ENCODE data around the gene PABPC1L. TPM values are rescaled to one million over a fixed set of nuclear protein-coding genes. Genes with fewer than 3 reads are reported as not detected.
A peak's percentile ranks its signal among the peaks of the same experiment; 100 is the strongest.

PABPC1L gene
- total and polyA plus RNA-seq, 2 of the 13 experiments (the other 11 are each of a cell fraction or from before 2014, with no cell fraction given) = 30.8 to 252 TPM

DNA sequence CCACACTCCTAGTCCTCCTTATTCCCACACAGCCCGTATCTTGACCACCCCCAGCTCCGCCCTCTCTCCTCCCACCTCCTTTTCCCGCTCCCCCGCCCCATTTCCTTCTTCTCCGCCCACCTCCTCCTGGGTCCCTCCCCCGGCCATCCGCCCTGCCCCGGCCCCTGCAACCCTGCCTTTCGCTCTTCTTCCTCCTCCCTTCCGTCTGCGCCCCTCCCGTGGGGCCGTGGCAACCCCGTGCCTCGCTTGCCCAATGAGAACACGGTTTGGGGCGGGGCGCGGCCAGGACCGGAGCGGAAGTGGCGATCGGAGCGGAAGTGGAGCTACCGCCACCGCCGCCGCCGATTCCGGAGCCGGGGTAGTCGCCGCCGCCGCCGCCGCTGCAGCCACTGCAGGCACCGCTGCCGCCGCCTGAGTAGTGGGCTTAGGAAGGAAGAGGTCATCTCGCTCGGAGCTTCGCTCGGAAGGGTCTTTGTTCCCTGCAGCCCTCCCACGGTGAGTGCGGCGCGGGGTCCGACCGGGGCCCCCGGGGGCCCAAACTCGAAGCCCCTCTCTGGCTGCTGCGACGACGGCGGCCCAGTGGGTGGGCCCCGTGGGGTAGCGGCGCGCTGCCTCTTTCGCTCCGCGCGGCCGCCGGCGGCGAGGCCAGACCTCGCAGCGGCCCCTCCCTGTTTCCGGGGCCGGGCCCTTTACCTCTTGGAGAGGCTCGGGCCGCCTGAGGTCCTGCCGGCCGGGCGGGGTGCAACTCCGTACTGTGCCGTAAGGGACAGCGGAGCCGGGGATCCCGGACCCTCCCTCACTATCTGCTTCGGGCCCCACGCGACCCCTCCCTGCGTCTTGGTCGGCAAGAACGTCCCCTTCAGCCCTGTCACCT is 24.2 kb upstream of the PABPC1L start, which contains the start of gene YWHAB (continued):
- TF ChIP-seq, protein P1, sequence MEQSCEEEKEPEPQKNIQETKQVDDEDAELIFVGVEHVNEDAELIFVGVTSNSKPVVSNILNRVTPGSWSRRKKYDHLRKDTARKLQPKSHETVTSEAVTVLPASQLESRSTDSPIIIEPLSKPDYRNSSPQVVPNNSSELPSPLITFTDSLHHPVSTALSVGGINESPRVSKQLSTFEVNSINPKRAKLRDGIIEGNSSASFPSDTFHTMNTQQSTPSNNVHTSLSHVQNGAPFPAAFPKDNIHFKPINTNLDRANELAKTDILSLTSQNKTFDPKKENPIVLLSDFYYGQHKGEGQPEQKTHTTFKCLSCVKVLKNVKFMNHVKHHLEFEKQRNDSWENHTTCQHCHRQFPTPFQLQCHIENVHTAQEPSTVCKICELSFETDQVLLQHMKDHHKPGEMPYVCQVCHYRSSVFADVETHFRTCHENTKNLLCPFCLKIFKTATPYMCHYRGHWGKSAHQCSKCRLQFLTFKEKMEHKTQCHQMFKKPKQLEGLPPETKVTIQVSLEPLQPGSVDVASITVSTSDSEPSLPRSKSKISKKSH (CRISPR knock-in tag; IDR thresholded peaks at IDR 0.05; ENCODE audit: borderline replicate concordance) = no peak; the same call in 1 of the 2 replicates
- TF ChIP-seq NCOA1 (CRISPR knock-in tag; IDR thresholded peaks at IDR 0.05) = no peak
- TF ChIP-seq, protein P2, sequence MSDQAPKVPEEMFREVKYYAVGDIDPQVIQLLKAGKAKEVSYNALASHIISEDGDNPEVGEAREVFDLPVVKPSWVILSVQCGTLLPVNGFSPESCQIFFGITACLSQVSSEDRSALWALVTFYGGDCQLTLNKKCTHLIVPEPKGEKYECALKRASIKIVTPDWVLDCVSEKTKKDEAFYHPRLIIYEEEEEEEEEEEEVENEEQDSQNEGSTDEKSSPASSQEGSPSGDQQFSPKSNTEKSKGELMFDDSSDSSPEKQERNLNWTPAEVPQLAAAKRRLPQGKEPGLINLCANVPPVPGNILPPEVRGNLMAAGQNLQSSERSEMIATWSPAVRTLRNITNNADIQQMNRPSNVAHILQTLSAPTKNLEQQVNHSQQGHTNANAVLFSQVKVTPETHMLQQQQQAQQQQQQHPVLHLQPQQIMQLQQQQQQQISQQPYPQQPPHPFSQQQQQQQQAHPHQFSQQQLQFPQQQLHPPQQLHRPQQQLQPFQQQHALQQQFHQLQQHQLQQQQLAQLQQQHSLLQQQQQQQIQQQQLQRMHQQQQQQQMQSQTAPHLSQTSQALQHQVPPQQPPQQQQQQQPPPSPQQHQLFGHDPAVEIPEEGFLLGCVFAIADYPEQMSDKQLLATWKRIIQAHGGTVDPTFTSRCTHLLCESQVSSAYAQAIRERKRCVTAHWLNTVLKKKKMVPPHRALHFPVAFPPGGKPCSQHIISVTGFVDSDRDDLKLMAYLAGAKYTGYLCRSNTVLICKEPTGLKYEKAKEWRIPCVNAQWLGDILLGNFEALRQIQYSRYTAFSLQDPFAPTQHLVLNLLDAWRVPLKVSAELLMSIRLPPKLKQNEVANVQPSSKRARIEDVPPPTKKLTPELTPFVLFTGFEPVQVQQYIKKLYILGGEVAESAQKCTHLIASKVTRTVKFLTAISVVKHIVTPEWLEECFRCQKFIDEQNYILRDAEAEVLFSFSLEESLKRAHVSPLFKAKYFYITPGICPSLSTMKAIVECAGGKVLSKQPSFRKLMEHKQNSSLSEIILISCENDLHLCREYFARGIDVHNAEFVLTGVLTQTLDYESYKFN (CRISPR knock-in tag; conservative IDR thresholded peaks at IDR 0.05) = peak; percentile 83
- TF ChIP-seq, protein P3, sequence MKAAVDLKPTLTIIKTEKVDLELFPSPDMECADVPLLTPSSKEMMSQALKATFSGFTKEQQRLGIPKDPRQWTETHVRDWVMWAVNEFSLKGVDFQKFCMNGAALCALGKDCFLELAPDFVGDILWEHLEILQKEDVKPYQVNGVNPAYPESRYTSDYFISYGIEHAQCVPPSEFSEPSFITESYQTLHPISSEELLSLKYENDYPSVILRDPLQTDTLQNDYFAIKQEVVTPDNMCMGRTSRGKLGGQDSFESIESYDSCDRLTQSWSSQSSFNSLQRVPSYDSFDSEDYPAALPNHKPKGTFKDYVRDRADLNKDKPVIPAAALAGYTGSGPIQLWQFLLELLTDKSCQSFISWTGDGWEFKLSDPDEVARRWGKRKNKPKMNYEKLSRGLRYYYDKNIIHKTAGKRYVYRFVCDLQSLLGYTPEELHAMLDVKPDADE (CRISPR knock-in tag; IDR thresholded peaks at IDR 0.05) = 0 out of 2 replicates have a peak, but pooled peaks have one; percentile 59
- peak; percentile 90 for TF ChIP-seq ZNF317 (CRISPR knock-in tag; IDR thresholded peaks at IDR 0.05)
- TF ChIP-seq FOXO1 (CRISPR knock-in tag; IDR thresholded peaks at IDR 0.05) = peak; percentile 10
- TF ChIP-seq ZMYM4 (CRISPR knock-in tag; IDR thresholded peaks at IDR 0.05) = peak; percentile 92
- TF ChIP-seq ZC3H4 (CRISPR knock-in tag; IDR thresholded peaks at IDR 0.05; ENCODE audit: borderline replicate concordance) = no peak
- TF ChIP-seq, protein P4, sequence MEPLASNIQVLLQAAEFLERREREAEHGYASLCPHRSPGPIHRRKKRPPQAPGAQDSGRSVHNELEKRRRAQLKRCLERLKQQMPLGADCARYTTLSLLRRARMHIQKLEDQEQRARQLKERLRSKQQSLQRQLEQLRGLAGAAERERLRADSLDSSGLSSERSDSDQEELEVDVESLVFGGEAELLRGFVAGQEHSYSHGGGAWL (CRISPR knock-in tag; IDR thresholded peaks at IDR 0.05) = peak; percentile 94; the same call in 1 of the 2 replicates
- no peak for TF ChIP-seq TBP (CRISPR knock-in tag; IDR thresholded peaks at IDR 0.05)
- no peak for TF ChIP-seq JARID2 (CRISPR knock-in tag; IDR thresholded peaks at IDR 0.05; ENCODE audit: insufficient replicate concordance)
- TF ChIP-seq EZH2 (conservative IDR thresholded peaks at IDR 0.05; ENCODE audit: low read depth, low read length) = no peak
- TF ChIP-seq, protein P5, sequence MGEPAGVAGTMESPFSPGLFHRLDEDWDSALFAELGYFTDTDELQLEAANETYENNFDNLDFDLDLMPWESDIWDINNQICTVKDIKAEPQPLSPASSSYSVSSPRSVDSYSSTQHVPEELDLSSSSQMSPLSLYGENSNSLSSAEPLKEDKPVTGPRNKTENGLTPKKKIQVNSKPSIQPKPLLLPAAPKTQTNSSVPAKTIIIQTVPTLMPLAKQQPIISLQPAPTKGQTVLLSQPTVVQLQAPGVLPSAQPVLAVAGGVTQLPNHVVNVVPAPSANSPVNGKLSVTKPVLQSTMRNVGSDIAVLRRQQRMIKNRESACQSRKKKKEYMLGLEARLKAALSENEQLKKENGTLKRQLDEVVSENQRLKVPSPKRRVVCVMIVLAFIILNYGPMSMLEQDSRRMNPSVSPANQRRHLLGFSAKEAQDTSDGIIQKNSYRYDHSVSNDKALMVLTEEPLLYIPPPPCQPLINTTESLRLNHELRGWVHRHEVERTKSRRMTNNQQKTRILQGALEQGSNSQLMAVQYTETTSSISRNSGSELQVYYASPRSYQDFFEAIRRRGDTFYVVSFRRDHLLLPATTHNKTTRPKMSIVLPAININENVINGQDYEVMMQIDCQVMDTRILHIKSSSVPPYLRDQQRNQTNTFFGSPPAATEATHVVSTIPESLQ (CRISPR knock-in tag; conservative IDR thresholded peaks at IDR 0.05) = no peak; the same call in none of the 2 replicates
- peak; percentile 53; the same call in 1 of the 2 replicates for TF ChIP-seq CREB1 (IDR thresholded peaks at IDR 0.05)
- no peak for TF ChIP-seq CREB1 (CRISPR knock-in tag; IDR thresholded peaks at IDR 0.05)
- no peak for TF ChIP-seq ZNF652 (CRISPR knock-in tag; IDR thresholded peaks at IDR 0.05; ENCODE audit: borderline replicate concordance, low read depth)
- TF ChIP-seq ZFP36L2 (CRISPR knock-in tag; IDR thresholded peaks at IDR 0.05) = peak; percentile 46; the same call in 1 of the 2 replicates
- no peak for TF ChIP-seq STAT5B (CRISPR knock-in tag; IDR thresholded peaks at IDR 0.05)
- peak; percentile 64; the same call in 1 of the 2 replicates for TF ChIP-seq SIN3A (IDR thresholded peaks at IDR 0.05; ENCODE audit: borderline replicate concordance, low read depth, low read length)
- peak; percentile 61 for TF ChIP-seq MEF2D (CRISPR knock-in tag; IDR thresholded peaks at IDR 0.05)
- TF ChIP-seq ZNF292 (CRISPR knock-in tag; IDR thresholded peaks at IDR 0.05; ENCODE audit: borderline replicate concordance, low read depth) = peak; percentile 16; the same call in 1 of the 2 replicates

Data from HepG2 (cell line).